Skeletal muscle tissue (tissue), 4 donors: ENCODE measurements around the gene VPS13D. TPM values are rescaled to one million over a fixed set of nuclear protein-coding genes. Genes with fewer than 3 reads are reported as not detected.
"Not testable (repeated sequence)": the region's sequence is repeated elsewhere in the genome, so short reads cannot be mapped to it uniquely, and the experiment has no call there.

Experiments
- H3K27ac ChIP-seq: one replicate; pipeline ENCODE4 v1.7.0; 2013; ENCODE audit warnings: mild to moderate bottlenecking, low read depth, low read length, inconsistent platforms
- H3K27me3 ChIP-seq, 3 donors: one replicate each; pipeline ENCODE4 v1.7.0; 2013; ENCODE audit warnings: low read length in 3 of 3; ENCODE audit not compliant: control insufficient read depth in 3 of 3, insufficient read depth in 3 of 3
- H3K36me3 ChIP-seq, 3 donors: one replicate each; pipeline ENCODE4 v1.7.0; 2013; ENCODE audit warnings: low read length in 3 of 3; ENCODE audit not compliant: control insufficient read depth in 3 of 3, insufficient read depth in 3 of 3
- H3K4me1 ChIP-seq, 3 donors: one replicate each; pipeline ENCODE4 v1.7.0; 2013; ENCODE audit warnings: low read length in 3 of 3, mild to moderate bottlenecking in 3 of 3; ENCODE audit not compliant: control insufficient read depth in 3 of 3, insufficient read depth in 3 of 3
- H3K4me3 ChIP-seq, 3 donors: one replicate each; pipeline ENCODE4 v1.7.0; 2013; ENCODE audit warnings: low read length in 3 of 3
- H3K9ac ChIP-seq, 3 donors: one replicate each; pipeline ENCODE4 v1.7.0; 2013; ENCODE audit warnings: low read length in 3 of 3, mild to moderate bottlenecking in 3 of 3, moderate library complexity in 2 of 3, low read depth in 1 of 3
- H3K9me3 ChIP-seq, 3 donors: one replicate each; pipeline ENCODE4 v1.7.0; 2013; ENCODE audit warnings: low read length in 3 of 3; ENCODE audit not compliant: control insufficient read depth in 3 of 3
- total RNA-seq: library from RNA; depleted of rRNA; stranded (reverse); fragments of >200 nt; gene quantifications from one replicate; pipeline ENCODE4 v1.2.3, GENCODE V29; 2014
- donor health status: Osteomylitis.

VPS13D gene
- total RNA-seq, 1 donor from 2014 or later, result 40.2 TPM

DNA sequence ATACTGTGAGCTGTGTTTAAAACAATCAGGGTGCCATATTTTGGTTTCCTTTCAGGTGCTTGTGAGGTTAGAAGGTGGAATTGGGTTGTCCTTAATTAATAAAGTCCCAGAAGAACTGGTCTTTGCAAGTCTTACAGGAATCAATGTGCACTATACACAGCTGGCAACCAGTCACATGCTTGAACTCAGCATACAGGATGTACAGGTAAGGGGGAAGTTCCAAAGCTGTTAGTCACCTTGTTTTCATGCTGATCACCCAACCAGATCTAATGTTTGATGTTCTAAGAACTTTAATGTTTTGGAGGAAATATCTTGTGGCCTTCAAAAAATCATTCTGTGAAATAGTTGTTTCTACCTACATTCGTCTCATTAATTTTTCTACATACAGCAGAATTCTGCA, 156.3 kb downstream of the VPS13D start:
- Histone ChIP-seq H3K9ac (no peak overlapping the region), H3K9me3 (peaks cover 0 to 2% (median 2%) of the 10 kb centered on the region in 3 donors), H3K4me3 (no peak overlapping the region), H3K4me1 (no peaks in the 10 kb centered on the region), H3K27ac (no peak overlapping the region), H3K36me3 (peaks cover 25 to 71% (median 55%) of the 10 kb centered on the region in 3 donors), H3K27me3 (no peaks in the 10 kb centered on the region)

DNA sequence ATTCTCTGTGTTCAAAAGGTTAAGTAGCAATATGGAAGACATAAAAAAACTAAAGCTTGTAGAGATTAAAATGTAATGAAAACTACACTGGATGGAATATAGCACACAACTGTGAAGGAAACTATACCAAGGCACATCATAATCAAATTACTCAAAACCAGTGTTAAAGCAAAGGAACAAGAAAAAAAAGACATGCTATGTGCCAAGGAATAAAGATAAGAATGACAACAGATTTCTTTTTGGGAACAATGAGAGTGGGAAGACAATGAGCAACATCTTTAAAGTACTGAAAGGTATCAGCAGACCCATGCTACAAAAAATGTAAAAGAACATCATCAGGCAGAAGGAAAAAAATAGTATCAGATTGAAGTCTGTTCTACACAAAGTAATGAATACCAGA, 157.8 kb downstream of the VPS13D start:
- Histone ChIP-seq H3K9ac (no peak overlapping the region), H3K27ac (no peak overlapping the region), H3K9me3 (peaks cover 0 to 2% (median 2%) of the 10 kb centered on the region in 3 donors), H3K27me3 (no peaks in the 10 kb centered on the region), H3K4me1 (no peaks in the 10 kb centered on the region), H3K36me3 (peaks cover 25 to 71% (median 55%) of the 10 kb centered on the region in 3 donors), H3K4me3 (no peak overlapping the region)

DNA sequence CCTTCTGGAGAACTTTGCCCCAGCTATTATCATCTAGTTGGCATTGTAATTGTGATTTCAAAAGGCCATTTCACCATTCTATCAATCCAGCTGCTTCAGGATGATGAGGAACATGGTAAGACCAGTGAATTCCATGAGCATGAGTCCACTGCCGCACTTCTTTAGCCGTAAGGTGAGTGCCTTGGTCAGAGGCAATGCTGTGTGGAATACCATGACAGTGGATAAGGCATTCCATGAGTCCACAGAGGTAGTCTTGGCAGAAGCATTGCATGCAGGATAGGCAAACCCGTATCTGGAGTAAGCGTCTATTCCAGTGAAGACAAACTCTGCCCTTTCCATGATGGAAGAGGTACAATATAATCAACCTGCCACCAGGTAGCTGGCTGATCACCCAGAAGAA, 160.5 kb downstream of the VPS13D start:
- H3K27ac ChIP-seq, H3K9ac ChIP-seq, H3K4me1 ChIP-seq, H3K9me3 ChIP-seq, H3K27me3 ChIP-seq, H3K4me3 ChIP-seq: not testable (repeated sequence)
- peaks cover 21 to 45% (median 36%) of the 10 kb centered on the region in 3 donors for H3K36me3 ChIP-seq

DNA sequence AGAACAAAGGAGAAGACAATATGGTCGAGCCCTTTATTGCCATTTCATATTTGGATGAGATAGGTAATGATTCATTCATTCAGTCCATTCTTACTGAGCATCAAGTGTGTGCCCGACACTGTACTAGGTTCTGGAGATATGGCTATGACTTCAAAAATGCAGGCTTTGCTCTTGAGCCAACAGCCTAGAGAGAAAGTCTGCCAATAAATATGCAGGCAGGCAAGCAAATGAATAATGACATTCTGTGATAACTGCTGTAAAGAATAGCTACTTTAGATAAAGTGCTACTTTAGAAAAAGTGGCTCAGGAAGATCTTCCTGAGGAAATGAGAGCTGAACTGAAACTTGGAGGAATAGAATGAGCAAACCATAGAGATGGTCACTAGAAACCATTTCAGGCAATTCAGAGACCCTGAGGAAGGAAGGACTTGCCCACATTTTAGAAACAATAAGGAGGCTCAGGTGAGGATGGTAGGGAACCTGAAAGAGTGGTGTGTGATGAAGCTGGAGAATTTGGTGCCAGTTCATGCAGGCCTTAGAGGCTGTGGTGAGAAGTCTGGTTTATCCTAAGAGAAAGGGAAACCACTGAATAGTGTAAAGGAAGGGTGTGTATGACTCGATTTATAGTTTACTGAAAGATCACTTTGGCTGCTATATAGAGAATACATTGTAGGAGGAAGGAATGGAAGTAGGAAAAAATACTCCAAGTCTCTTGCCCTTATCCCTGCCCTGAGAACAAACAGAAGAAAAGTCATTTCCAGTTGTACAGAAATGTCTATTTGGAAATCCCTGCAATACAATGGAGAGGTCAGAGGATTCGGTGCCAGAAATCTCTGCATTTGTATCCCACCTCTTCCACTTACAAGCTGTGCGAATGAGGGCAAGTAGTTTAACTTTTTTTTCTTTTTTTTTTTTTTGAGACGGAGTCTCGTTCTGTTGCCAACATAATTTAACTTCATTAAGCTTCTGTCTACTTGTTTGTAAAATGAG, 167.9 kb downstream of the VPS13D start:
- no peaks in the 10 kb centered on the region for H3K4me1 ChIP-seq
- H3K4me3 ChIP-seq, result no peak overlapping the region
- H3K27ac ChIP-seq, result no peak overlapping the region
- peaks cover 13 to 24% (median 24%) of the 10 kb centered on the region in 3 donors for H3K36me3 ChIP-seq
- H3K9me3 ChIP-seq, result no peaks in the 10 kb centered on the region
- H3K9ac ChIP-seq, result no peak overlapping the region
- no peaks in the 10 kb centered on the region for H3K27me3 ChIP-seq

DNA sequence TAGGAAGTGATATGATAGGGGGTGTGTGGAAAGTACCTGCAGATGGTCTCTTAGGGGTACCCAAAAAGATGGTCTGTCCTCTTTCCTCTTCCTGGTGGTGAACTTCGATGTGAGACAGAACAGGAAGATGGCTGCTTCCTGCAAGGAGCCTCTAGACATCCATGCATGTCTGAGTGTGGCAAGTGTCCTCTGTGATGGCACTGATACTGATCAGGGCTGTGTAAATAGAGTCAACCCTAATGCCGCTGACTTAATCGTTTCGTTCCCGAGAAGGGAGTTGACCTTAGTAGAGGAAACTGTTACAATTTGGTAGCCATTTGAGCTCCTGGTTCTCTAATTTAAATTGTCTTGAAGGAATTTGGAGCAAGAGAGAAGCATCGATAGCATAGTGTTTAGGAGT, 168.6 kb downstream of the VPS13D start:
- Histone ChIP-seq H3K9me3 (no peaks in the 10 kb centered on the region), H3K36me3 (peaks cover 19 to 31% (median 28%) of the 10 kb centered on the region in 3 donors), H3K9ac (no peak overlapping the region)

DNA sequence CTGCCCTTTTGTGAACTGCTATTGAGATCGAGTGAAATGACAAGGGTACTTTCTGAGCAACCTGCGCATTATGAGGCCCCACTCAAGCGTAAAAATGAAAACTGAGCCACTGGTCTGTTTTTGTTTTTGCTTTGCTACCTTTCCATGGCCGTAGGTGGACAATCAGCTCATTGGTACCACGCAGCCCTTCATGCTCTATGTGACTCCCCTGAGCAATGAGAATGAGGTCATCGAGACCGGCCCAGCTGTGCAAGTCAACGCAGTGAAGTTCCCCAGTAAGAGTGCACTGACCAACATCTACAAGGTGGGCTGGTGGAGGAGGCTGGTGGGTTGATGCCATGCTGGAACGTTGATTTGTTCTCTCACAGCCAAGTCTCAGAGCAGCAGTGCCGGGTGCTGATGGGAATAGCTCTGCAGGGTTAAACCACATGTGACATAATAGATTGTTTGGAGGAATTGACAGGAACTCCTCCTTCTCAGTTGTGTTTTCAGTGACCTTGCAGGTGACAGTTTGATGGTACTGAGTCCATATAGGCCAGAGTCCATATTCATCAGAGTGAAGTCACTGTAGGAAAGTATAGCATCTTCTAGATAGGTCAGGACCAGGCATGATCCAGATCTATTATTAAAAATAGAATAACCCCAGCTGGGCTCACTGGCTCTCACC, 170.3 kb downstream of the VPS13D start:
- Histone ChIP-seq H3K9ac (no peak overlapping the region), H3K4me3 (no peak overlapping the region), H3K27me3 (no peaks in the 10 kb centered on the region), H3K9me3 (no peaks in the 10 kb centered on the region), H3K4me1 (peaks cover 0 to under 1% (median 0%) of the 10 kb centered on the region in 3 donors), H3K27ac (no peak overlapping the region), H3K36me3 (peaks cover 24 to 44% (median 39%) of the 10 kb centered on the region in 3 donors)

More for the DNA sequence above, 168.6 kb downstream of the VPS13D start:
- Histone ChIP-seq H3K4me1 (no peaks in the 10 kb centered on the region), H3K27ac (no peak overlapping the region), H3K27me3 (no peaks in the 10 kb centered on the region), H3K4me3 (no peak overlapping the region)

DNA sequence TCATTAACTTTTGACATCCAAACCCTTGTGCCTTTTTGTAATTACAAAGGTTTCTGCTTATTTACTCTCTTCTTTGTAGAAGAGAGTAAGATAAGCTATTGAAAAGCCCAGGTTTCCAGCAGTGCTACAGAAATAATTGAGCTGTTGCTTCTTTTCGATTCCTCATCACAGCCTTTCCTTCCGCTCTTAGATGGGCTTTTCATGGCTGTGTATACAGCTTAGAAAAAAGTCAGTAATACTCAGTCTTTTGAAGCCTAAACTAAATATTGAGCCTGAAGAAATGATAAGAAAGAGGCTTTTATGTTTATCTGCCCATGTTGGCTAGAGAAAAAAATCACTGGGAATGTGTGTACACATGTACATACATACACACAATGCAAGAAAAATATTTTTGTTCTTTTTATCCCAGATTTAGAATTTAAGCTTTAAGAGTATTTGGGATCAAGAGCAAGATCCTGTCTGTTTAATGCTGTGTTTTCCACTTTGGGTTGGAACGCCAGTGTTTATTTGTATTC, 172.4 kb downstream of the VPS13D start:
- Histone ChIP-seq H3K9me3 (no peaks in the 10 kb centered on the region), H3K4me1 (peaks cover 11 to 12% (median 12%) of the 10 kb centered on the region in 3 donors), H3K4me3 (no peak overlapping the region), H3K27ac (no peak overlapping the region), H3K36me3 (peaks cover 28 to 43% (median 42%) of the 10 kb centered on the region in 3 donors), H3K9ac (no peak overlapping the region), H3K27me3 (no peaks in the 10 kb centered on the region)

DNA sequence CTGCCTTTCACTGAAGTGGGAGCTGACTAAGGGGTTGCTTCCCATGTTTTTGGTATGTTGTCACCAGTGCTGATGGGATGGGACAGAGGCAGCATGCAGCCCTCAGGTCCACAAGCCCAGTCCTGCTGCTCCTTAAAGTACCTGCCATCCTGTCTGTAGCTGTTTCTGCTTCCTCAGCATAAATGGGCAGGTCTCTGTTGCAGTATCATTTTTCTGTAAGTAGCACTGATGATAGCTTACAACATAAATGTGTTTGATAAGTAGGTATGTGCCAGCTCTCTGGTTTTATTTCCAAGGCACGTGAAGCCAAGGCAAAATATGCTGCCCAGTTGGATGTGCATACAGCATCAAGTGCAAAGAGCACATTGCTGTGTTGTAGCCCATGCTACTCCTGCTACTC, 173.0 kb downstream of the VPS13D start:
- peaks cover 28 to 43% (median 42%) of the 10 kb centered on the region in 3 donors for H3K36me3 ChIP-seq
- H3K4me1 ChIP-seq, result peaks cover 13 to 17% (median 15%) of the 10 kb centered on the region in 3 donors
- no peak overlapping the region for H3K27ac ChIP-seq
- no peaks in the 10 kb centered on the region for H3K9me3 ChIP-seq
- H3K9ac ChIP-seq, result no peak overlapping the region
- no peaks in the 10 kb centered on the region for H3K27me3 ChIP-seq
- H3K4me3 ChIP-seq, result no peak overlapping the region

DNA sequence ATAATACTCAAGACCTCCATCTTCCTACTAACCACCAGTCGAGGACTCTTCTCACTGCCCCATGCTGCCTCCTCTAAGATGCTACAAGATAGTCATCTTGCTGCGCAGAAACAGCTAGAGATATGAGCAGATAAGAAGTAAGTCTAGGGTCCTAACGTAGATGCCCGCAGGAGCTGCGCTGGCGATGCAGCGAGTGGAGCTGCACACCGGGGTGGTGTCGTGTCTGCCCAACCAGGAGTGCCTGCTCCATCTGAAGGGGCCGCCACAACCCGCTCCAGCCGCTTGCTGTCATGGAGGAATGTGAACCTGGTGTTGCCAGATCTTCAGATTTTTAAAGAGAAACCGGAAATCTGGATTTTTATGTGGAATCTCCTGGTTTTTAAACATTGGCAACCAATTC, 175.1 kb downstream of the VPS13D start:
- Histone ChIP-seq H3K36me3 (peaks cover 26 to 41% (median 37%) of the 10 kb centered on the region in 3 donors), H3K27ac (no peak overlapping the region), H3K4me3 (no peak overlapping the region), H3K4me1 (peaks cover 15 to 28% (median 25%) of the 10 kb centered on the region in 3 donors), H3K9me3 (no peaks in the 10 kb centered on the region), H3K9ac (no peak overlapping the region), H3K27me3 (no peaks in the 10 kb centered on the region)
